GM11168 (cell line): ENCODE data around the gene IWS1.
"Not testable (repeated sequence)": the region's sequence is repeated elsewhere in the genome, so short reads cannot be mapped to it uniquely, and the experiment has no call there.

Experiments used
- in situ Hi-C: fragments of 300-500 bp; cut with MboI; formaldehyde crosslinking; loops from one replicate; pipeline ENCODE4 v1.12.0; 2022; ENCODE audit warnings: low sequenced_read_pairs; ENCODE audit not compliant: unreplicated experiment

IWS1 gene

DNA sequence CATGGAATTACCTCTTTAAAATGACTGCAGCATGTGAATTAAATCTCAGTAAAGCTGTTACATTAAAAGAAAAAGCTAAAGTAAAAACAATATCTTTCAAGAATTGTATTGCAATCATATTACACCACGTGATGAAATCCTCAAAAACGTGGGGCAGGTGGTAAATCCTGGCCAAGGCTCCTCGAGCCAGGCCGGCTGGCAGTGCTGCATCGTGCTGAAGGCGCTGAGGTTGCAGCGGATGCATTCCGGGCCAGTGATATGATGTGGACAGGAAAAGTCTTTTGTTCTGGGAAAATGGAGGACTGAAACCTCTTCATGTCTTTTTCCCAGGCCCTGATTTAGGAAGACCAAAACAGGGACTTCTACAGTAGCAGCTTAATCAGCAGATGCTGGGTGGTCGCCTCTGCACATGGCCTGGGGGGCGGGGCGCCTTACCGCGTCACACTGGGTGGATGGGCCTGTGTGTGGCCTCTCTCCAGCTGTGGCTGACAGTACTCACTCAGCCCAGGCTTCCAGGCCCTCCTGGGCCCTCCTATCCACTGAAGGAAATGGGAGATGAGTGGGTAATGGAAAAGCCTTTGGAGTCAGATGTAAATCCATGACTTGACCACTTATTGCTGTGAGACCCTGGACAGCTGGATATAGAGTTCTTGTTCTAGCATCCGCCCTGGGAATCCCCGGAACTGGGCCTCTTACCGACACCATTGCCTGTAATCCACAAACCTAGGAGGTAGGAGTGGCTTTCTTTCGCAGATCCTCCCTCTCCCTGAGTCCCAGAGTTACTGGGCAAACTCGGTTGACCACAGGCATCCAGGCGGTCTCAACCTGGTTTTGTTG, 62.9 kb downstream of the IWS1 start:
- in situ Hi-C loops, result loop anchor here (10.0 kb wide), 1 partner anchor 119 kb away; no protein-coding TSS in a partner anchor

DNA sequence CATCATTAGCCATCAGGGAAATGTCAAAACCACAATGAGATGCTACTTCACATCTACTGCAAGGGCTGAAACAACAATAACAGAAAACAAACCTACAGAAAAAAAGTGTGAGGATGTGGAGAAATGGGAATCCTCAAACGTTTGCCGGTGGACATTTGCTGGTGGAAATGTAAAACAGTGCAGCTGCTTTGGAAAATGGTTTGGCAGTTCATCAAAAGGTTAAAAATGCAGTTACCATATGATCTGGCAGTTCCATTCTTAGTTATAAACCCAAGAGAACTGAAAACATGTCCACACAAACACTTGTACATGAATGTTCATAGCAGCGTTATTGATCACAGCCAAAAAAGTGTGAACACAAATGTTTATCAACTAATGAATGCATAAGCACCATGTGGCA, 63.8 kb downstream of the IWS1 start:
- in situ Hi-C loops, result loop anchor here (10.0 kb wide), 1 partner anchor 118 kb away; no protein-coding TSS in a partner anchor

DNA sequence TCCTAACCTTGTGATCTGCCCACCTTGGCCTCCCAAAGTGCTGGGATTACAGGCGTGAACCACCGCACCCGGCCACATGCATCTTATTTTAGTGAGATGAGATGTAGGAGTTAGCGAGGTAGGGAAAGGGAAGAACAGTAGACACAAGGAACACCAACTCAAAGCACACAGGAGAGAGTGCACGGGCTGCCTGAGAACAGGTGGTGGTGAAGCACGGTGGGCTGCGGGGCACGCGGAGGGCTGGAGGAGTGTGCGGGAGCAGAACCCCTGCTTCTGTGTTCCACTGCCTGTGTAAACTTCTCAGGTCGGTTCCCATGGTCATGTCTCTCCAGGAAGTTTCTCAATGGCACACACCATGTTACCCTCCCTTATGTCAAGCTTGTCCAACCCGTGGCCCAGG, 69.3 kb downstream of the IWS1 start:
- in situ Hi-C loops, result no loop called here

DNA sequence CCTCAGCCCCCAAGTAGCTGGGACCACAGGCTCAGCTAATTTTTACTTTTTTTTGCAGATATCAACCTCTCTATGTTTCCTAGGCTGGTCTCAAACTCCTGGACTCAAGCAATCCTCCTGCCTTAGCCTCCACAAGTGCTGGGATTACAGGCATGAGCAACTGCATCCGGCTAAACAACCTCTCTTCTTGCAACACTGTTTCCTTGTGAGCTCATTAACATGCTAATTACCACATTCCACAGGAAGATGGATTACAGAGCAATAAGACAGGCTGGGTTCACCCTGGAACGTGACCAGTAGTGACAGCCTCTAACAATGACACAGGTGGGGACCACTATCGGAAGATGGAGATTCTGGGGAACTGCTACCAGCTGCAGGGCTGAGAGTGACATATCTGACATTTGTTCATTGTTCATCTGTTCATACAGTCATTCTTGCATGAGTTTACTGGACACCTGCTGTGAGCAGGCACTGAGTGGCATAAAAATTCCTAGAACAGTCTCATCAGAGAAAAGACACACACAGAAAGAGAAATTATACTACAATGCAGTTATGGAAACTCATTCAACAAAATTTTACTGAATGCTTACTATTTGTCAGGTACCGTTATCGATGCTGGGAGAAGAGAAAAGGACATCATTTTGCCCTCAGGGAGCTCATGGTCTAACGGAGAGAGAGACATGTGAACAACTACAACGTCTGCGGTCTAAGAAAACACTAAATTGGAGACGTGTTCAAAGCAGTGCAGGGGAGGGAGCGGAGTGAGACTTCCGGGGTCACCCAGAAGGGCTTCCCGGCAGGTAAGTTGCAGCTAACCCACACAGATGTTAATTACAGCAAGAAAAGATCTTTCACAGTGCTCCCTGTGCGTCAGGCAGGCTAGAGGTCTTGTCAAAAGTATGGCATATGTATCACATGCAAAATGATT, 70.5 kb downstream of the IWS1 start:
- in situ Hi-C loops, result no loop called here

GRCh38 chr2:127454595-127455565, 71.4 kb downstream of the IWS1 start:
- in situ Hi-C loops, result no loop called here

DNA sequence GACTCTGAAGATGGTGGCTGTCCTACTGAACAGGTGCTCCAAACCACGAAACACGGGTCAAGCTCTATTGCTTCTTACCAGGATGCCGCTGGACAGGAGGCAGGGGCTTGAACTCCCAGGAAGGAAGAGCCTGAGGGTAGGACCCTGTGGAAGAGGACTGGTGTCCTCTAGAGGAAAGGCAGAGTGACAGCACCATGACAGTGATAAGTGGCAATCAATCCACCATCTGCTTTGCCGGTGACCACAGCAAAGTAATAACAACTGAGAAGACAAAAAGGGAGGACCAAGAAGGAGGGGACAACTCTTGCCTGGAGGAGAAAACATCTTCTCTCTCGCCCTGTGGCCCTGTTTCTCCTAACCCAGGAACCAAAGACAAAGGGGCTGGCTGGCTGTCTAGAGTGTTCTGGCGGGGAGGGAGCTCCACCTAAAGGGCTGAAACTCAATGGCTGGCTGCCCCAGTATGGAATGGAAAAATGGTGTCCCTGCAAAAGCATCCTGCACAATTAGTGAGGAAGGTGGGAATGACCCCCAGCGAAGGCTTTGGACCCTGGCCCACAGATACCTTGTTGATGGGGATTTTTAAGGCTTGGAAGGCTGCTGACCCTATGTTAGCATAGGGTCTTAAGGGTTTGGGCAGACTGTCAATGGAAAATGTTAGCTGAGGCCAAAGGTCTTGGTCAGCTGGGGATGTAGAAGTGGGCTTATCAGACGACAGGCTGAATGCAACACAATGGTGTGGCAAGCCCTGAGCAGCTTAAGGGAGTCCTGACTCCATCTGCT, 72.7 kb downstream of the IWS1 start:
- in situ Hi-C loops, result no loop called here

DNA sequence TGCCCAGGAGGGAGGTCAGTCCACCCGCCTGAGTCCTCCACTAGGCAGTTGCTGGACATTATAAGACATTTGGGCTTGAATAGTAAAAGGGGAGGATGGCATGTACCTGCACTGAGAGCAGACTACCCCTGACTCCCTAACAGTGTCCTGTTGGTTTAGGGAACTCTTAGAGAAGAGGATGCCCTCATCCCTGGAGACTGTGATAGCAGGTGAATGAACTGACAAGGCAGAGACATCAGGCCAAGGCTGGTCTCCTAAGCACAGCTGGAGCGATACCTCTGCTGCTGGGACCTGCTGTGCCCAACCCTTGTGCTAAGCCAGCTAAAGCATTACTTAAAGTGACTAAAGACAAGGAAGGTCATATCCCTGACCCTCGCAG, 73.3 kb downstream of the IWS1 start:
- in situ Hi-C loops, result no loop called here

DNA sequence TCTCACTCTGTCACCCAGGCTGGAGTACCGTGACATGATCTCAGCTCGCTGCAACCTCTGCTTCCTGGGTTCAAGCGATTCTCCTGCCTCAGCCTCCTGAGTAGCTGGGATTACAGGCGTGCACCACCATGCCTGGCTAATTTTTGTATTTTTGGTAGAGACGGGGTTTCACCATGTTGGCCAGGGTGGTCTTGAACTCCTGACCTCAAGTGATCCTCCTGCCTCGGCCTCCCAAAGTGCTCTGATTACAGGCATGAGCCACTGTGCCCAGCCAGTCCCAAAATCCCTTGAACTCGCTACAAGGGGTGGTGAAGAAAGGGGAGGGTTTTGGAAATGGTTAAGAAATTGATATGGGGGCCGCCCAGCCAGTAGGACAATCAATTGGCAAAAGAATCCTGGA, 73.9 kb downstream of the IWS1 start:
- in situ Hi-C loops, result not testable (repeated sequence)

DNA sequence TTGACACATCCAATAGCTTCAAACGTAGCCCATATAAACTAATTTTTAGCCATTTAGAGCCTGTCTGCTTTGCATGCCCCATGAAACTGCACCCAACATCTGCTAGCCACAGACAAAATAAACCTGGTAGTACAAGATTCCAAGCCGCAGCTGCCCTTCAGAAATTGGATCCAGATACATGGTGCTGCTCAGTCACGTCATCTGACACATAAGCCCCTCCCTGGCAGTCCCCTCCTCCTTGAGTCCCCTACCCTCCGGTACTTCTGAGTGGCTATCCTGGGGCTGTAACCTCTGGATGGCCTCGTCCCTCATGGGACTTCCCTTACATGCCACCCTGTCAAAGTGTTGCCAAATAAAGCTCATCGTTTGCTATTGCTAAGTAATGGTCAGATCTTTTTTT, 74.3 kb downstream of the IWS1 start:
- in situ Hi-C loops, result no loop called here

DNA sequence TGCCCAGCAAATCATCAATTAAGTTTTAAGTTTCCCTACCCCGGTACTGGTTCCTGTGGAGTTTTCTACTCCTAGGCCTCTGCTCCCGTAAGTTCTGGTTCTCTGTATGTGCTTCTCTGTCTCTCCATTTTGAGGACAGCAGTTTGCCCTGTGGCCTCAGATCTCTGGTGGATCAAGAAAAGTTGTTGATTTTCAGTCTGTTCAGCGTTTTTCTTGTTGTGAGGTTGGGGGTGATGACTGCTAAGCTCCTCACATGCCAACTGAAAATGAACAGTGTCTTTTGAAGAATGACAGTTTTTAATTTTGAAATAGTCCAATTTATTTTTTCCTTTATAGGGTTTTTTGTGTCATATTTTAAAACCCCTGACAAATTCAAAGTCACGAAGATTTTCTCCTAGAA, 76.4 kb downstream of the IWS1 start:
- in situ Hi-C loops, result no loop called here

- in situ Hi-C loops, result no loop called here
Measured at GRCh38 chr2:127449414-127449813, 76.9 kb downstream of the IWS1 start.

DNA sequence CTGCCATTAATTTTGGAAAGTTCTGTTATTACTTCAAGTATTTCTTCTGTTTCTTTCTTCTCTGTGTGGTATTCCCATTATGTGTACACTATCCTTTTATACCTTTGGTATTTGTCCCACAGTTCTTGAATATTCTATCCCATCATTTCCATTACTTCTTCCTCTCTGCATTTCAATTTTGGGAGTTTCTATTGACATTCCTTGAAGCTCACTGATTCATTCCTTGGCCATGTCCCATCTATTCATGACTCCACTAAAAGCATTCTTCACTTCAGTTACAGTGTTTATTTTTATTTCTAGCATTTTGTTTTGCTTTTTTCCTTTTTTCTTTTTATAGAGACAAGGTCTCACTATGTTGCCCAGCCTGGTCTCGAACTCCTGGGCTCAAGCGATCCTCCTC, 77.8 kb downstream of the IWS1 start:
- in situ Hi-C loops, result no loop called here

- in situ Hi-C loops, result no loop called here
Measured at GRCh38 chr2:127439343-127439742, 86.9 kb downstream of the IWS1 start.

DNA sequence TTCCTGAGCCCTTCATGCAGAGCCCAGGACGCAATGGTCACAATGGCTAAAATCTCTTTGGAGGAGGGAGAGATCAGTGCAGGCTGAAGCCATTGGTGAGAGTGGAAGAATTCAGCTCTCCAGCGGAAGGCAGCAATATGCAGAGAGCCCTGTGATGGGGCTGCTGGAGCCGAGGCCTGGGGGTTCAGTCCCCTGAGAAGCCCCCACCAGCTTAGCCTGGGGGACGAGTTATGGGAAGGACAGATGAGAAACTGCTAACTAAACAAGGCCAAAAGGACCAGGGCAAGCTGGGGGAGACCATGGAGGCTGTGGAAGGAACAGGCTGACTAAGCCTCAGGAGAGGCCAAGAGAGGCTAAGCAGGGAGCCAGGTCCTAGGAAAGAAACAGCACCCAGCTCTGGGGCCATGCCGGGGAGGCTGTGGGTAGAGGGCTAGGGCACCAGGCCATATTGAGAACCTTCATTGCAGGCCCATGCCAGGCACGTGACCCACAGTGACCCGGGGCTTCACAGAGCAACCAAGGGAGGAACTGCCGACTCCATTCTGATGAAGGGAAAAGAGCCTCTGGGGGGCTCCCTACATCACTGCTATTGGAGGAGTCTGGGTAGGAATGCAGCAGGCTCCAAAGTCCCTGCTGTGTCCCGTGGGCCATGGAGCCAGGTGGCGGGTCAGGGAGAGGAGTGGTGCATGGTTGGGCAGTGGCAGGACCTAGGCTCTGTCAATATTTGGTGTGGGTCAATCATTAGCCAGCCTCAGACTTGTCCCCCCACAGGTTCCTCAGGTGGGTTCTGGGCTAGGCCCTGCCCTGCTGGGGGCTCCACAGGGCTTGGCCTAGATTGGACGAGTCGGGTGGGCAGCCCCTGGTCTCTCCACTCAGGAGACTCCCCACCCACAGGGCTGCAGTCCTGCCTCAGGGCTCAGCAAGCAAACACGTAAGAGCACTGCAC, 88.2 kb downstream of the IWS1 start:
- in situ Hi-C loops, result no loop called here

DNA sequence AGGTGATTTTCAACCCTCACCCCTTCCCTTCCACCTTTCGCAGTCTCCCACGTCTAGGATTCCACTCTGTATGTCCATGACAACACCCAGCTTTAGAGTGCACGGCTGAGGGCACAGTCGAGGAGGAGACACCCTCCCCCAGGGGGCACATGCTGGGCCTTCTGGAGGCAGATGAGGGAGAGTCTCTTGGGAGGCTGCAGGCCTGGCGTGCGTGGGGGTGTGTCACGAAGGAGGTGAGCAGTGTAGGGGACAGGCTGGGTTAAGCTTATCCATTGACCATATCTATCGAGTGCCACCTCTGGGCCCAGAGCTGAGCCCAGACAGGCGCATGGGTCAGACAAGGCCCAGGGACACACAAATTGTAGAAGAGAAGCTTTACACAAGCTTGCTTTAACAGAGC, 89.2 kb downstream of the IWS1 start:
- in situ Hi-C loops, result no loop called here

DNA sequence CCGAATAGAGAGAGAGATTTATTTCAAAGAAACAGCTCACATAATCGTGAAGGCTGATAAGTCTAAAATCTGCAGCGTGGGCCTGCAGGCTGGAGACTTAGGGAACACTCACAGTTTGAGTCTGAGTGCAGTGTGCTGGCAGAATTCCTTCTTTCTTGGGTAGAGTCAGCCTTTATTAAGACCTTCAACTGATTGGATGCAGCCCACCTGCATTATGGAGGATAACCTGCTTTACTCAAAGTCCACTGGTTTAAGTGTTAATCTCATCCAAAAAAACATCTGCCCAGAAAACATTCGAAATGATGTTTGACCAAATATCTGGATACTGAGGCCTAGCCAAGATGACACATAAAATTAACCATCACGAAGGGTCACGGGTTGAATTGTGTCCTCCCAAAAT, 91.8 kb downstream of the IWS1 start:
- in situ Hi-C loops, result no loop called here

GRCh38 chr2:127431408-127432023, 94.8 kb downstream of the IWS1 start:
- in situ Hi-C loops, result no loop called here
